ENCODE results near the gene LOX. TPM values are rescaled to one million over a fixed set of nuclear protein-coding genes. Genes with fewer than 3 reads are reported as not detected.

LOX gene
- total and polyA plus RNA-seq, 2 experiments from 2014 or later = 1.5 to 1.8 TPM

GRCh38 chr5:122095158-122095557, 17.1 kb upstream of the LOX start:
- TF ChIP-seq ETS1 (IDR thresholded peaks at IDR 0.05) (no peak), NANOG (IDR thresholded peaks at IDR 0.05; ENCODE audit: borderline replicate concordance) (no peak), CREB1 (CRISPR knock-in tag; IDR thresholded peaks at IDR 0.05; ENCODE audit: low read depth) (no peak), ZNF331 (CRISPR knock-in tag; IDR thresholded peaks at IDR 0.05; ENCODE audit: low read depth) (no peak), STAT1 (IDR thresholded peaks at IDR 0.05; ENCODE audit: unreplicated experiment) (no peak), EZH2phosphoT487 (IDR thresholded peaks at IDR 0.05; ENCODE audit: unreplicated experiment) (no peak), ZNF114 (CRISPR knock-in tag; IDR thresholded peaks at IDR 0.05) (no peak), EZH2 (IDR thresholded peaks at IDR 0.05; ENCODE audit: low read depth, unreplicated experiment) (no peak), JUNB (IDR thresholded peaks at IDR 0.05; ENCODE audit: unreplicated experiment) (no peak), POLR2AphosphoS5 (IDR thresholded peaks at IDR 0.05; ENCODE audit: low read depth) (no peak)
- TF ChIP-seq, protein P1, sequence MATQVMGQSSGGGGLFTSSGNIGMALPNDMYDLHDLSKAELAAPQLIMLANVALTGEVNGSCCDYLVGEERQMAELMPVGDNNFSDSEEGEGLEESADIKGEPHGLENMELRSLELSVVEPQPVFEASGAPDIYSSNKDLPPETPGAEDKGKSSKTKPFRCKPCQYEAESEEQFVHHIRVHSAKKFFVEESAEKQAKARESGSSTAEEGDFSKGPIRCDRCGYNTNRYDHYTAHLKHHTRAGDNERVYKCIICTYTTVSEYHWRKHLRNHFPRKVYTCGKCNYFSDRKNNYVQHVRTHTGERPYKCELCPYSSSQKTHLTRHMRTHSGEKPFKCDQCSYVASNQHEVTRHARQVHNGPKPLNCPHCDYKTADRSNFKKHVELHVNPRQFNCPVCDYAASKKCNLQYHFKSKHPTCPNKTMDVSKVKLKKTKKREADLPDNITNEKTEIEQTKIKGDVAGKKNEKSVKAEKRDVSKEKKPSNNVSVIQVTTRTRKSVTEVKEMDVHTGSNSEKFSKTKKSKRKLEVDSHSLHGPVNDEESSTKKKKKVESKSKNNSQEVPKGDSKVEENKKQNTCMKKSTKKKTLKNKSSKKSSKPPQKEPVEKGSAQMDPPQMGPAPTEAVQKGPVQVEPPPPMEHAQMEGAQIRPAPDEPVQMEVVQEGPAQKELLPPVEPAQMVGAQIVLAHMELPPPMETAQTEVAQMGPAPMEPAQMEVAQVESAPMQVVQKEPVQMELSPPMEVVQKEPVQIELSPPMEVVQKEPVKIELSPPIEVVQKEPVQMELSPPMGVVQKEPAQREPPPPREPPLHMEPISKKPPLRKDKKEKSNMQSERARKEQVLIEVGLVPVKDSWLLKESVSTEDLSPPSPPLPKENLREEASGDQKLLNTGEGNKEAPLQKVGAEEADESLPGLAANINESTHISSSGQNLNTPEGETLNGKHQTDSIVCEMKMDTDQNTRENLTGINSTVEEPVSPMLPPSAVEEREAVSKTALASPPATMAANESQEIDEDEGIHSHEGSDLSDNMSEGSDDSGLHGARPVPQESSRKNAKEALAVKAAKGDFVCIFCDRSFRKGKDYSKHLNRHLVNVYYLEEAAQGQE (IDR thresholded peaks at IDR 0.05; ENCODE audit: unreplicated experiment) = no peak
- TF ChIP-seq, protein P2, sequence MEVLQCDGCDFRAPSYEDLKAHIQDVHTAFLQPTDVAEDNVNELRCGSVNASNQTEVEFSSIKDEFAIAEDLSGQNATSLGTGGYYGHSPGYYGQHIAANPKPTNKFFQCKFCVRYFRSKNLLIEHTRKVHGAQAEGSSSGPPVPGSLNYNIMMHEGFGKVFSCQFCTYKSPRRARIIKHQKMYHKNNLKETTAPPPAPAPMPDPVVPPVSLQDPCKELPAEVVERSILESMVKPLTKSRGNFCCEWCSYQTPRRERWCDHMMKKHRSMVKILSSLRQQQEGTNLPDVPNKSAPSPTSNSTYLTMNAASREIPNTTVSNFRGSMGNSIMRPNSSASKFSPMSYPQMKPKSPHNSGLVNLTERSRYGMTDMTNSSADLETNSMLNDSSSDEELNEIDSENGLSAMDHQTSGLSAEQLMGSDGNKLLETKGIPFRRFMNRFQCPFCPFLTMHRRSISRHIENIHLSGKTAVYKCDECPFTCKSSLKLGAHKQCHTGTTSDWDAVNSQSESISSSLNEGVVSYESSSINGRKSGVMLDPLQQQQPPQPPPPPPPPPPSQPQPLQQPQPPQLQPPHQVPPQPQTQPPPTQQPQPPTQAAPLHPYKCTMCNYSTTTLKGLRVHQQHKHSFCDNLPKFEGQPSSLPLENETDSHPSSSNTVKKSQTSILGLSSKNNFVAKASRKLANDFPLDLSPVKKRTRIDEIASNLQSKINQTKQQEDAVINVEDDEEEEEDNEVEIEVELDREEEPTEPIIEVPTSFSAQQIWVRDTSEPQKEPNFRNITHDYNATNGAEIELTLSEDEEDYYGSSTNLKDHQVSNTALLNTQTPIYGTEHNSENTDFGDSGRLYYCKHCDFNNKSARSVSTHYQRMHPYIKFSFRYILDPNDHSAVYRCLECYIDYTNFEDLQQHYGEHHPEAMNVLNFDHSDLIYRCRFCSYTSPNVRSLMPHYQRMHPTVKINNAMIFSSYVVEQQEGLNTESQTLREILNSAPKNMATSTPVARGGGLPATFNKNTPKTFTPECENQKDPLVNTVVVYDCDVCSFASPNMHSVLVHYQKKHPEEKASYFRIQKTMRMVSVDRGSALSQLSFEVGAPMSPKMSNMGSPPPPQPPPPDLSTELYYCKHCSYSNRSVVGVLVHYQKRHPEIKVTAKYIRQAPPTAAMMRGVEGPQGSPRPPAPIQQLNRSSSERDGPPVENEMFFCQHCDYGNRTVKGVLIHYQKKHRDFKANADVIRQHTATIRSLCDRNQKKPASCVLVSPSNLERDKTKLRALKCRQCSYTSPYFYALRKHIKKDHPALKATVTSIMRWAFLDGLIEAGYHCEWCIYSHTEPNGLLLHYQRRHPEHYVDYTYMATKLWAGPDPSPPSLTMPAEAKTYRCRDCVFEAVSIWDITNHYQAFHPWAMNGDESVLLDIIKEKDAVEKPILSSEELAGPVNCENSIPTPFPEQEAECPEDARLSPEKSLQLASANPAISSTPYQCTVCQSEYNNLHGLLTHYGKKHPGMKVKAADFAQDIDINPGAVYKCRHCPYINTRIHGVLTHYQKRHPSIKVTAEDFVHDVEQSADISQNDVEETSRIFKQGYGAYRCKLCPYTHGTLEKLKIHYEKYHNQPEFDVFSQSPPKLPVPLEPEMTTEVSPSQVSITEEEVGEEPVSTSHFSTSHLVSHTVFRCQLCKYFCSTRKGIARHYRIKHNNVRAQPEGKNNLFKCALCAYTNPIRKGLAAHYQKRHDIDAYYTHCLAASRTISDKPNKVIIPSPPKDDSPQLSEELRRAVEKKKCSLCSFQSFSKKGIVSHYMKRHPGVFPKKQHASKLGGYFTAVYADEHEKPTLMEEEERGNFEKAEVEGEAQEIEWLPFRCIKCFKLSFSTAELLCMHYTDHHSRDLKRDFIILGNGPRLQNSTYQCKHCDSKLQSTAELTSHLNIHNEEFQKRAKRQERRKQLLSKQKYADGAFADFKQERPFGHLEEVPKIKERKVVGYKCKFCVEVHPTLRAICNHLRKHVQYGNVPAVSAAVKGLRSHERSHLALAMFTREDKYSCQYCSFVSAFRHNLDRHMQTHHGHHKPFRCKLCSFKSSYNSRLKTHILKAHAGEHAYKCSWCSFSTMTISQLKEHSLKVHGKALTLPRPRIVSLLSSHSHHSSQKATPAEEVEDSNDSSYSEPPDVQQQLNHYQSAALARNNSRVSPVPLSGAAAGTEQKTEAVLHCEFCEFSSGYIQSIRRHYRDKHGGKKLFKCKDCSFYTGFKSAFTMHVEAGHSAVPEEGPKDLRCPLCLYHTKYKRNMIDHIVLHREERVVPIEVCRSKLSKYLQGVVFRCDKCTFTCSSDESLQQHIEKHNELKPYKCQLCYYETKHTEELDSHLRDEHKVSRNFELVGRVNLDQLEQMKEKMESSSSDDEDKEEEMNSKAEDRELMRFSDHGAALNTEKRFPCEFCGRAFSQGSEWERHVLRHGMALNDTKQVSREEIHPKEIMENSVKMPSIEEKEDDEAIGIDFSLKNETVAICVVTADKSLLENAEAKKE (CRISPR knock-in tag; IDR thresholded peaks at IDR 0.05) = no peak
- TF ChIP-seq, protein P3, sequence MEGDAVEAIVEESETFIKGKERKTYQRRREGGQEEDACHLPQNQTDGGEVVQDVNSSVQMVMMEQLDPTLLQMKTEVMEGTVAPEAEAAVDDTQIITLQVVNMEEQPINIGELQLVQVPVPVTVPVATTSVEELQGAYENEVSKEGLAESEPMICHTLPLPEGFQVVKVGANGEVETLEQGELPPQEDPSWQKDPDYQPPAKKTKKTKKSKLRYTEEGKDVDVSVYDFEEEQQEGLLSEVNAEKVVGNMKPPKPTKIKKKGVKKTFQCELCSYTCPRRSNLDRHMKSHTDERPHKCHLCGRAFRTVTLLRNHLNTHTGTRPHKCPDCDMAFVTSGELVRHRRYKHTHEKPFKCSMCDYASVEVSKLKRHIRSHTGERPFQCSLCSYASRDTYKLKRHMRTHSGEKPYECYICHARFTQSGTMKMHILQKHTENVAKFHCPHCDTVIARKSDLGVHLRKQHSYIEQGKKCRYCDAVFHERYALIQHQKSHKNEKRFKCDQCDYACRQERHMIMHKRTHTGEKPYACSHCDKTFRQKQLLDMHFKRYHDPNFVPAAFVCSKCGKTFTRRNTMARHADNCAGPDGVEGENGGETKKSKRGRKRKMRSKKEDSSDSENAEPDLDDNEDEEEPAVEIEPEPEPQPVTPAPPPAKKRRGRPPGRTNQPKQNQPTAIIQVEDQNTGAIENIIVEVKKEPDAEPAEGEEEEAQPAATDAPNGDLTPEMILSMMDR (conservative IDR thresholded peaks at IDR 0.05; ENCODE audit: low read depth in 2 of 2) = no peak
- ATAC-seq (no peak), DNase-seq (ENCODE audit: low spot score) (no peak)
- H3K9me2 ChIP-seq (ENCODE audit: insufficient read depth) = no peaks in the 10 kb centered on the region
- Mint-ChIP-seq H3K4me3 (no peak overlapping the region), H3K9me3 (no peaks in the 10 kb centered on the region), H3K4me1 (peaks cover 13% of the 10 kb centered on the region), H3K27me3 (ENCODE audit: insufficient read depth, low read depth, poor library complexity) (no peaks in the 10 kb centered on the region), H3K27ac (no peak overlapping the region), H3K36me3 (ENCODE audit: low read depth) (no peaks in the 10 kb centered on the region)
- no peaks in the 10 kb centered on the region for H3K27me3 ChIP-seq (ENCODE audit: insufficient read depth)
- H3K4me2 ChIP-seq = no peak overlapping the region
- H3K4me1 ChIP-seq (ENCODE audit: insufficient read depth) = peaks cover 8% of the 10 kb centered on the region
- H3F3A ChIP-seq (replicated peaks; ENCODE audit: low read depth) = no peaks in the 10 kb centered on the region
- H2AFZ ChIP-seq = no peak overlapping the region; the same call in 1 of the 2 replicates
- no peak overlapping the region for H3K27ac ChIP-seq (ENCODE audit: low read depth)
- no peaks in the 10 kb centered on the region for H4K20me1 ChIP-seq (replicated peaks; ENCODE audit: insufficient read depth)
- H3K36me3 ChIP-seq (ENCODE audit: insufficient read depth) = no peaks in the 10 kb centered on the region
- H3K4me3 ChIP-seq = no peak overlapping the region
- no peaks in the 10 kb centered on the region for H3K79me2 ChIP-seq (replicated peaks; ENCODE audit: insufficient read depth)

Data from GM23338 (cell line).